ENCODE data around the gene HIBCH. TPM values are rescaled to one million over a fixed set of nuclear protein-coding genes. Genes with fewer than 3 reads are reported as not detected.
A peak's percentile ranks its signal among the peaks of the same experiment; 100 is the strongest.

HIBCH gene
- total and polyA plus RNA-seq, 2 of the 13 experiments (the other 11 are each of a cell fraction or from before 2014, with no cell fraction given) = 18.8 to 49.5 TPM

- TF ChIP-seq, protein P1, sequence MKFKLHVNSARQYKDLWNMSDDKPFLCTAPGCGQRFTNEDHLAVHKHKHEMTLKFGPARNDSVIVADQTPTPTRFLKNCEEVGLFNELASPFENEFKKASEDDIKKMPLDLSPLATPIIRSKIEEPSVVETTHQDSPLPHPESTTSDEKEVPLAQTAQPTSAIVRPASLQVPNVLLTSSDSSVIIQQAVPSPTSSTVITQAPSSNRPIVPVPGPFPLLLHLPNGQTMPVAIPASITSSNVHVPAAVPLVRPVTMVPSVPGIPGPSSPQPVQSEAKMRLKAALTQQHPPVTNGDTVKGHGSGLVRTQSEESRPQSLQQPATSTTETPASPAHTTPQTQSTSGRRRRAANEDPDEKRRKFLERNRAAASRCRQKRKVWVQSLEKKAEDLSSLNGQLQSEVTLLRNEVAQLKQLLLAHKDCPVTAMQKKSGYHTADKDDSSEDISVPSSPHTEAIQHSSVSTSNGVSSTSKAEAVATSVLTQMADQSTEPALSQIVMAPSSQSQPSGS (CRISPR knock-in tag; IDR thresholded peaks at IDR 0.05) = peak; percentile 42; the same call in 1 of the 2 replicates
- TF ChIP-seq THAP11 (CRISPR knock-in tag; IDR thresholded peaks at IDR 0.05) = peak; percentile 42
- TF ChIP-seq, protein P2, sequence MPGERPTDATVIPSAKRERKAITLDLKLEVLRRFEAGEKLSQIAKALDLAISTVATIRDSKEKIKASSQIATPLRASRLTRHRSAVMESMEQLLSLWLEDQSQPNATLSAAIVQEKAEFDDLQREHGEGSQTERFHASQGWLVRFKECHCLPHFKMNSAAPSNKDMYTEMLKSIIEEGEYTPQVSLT (CRISPR knock-in tag; IDR thresholded peaks at IDR 0.05; ENCODE audit: borderline replicate concordance, low read depth) = no peak
- peak; percentile 9; the same call in 1 of the 2 replicates for TF ChIP-seq ETV5 (CRISPR knock-in tag; IDR thresholded peaks at IDR 0.05; ENCODE audit: borderline replicate concordance)
- TF ChIP-seq, protein P3, sequence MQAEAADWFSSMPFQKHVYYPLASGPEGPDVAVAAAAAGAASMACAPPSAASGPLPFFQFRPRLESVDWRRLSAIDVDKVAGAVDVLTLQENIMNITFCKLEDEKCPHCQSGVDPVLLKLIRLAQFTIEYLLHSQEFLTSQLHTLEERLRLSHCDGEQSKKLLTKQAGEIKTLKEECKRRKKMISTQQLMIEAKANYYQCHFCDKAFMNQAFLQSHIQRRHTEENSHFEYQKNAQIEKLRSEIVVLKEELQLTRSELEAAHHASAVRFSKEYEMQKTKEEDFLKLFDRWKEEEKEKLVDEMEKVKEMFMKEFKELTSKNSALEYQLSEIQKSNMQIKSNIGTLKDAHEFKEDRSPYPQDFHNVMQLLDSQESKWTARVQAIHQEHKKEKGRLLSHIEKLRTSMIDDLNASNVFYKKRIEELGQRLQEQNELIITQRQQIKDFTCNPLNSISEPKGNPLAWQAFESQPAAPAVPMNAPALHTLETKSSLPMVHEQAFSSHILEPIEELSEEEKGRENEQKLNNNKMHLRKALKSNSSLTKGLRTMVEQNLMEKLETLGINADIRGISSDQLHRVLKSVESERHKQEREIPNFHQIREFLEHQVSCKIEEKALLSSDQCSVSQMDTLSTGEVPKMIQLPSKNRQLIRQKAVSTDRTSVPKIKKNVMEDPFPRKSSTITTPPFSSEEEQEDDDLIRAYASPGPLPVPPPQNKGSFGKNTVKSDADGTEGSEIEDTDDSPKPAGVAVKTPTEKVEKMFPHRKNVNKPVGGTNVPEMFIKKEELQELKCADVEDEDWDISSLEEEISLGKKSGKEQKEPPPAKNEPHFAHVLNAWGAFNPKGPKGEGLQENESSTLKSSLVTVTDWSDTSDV (CRISPR knock-in tag; IDR thresholded peaks at IDR 0.05) = peak; percentile 77; the same call in 1 of the 2 replicates
- TF ChIP-seq, protein P4, sequence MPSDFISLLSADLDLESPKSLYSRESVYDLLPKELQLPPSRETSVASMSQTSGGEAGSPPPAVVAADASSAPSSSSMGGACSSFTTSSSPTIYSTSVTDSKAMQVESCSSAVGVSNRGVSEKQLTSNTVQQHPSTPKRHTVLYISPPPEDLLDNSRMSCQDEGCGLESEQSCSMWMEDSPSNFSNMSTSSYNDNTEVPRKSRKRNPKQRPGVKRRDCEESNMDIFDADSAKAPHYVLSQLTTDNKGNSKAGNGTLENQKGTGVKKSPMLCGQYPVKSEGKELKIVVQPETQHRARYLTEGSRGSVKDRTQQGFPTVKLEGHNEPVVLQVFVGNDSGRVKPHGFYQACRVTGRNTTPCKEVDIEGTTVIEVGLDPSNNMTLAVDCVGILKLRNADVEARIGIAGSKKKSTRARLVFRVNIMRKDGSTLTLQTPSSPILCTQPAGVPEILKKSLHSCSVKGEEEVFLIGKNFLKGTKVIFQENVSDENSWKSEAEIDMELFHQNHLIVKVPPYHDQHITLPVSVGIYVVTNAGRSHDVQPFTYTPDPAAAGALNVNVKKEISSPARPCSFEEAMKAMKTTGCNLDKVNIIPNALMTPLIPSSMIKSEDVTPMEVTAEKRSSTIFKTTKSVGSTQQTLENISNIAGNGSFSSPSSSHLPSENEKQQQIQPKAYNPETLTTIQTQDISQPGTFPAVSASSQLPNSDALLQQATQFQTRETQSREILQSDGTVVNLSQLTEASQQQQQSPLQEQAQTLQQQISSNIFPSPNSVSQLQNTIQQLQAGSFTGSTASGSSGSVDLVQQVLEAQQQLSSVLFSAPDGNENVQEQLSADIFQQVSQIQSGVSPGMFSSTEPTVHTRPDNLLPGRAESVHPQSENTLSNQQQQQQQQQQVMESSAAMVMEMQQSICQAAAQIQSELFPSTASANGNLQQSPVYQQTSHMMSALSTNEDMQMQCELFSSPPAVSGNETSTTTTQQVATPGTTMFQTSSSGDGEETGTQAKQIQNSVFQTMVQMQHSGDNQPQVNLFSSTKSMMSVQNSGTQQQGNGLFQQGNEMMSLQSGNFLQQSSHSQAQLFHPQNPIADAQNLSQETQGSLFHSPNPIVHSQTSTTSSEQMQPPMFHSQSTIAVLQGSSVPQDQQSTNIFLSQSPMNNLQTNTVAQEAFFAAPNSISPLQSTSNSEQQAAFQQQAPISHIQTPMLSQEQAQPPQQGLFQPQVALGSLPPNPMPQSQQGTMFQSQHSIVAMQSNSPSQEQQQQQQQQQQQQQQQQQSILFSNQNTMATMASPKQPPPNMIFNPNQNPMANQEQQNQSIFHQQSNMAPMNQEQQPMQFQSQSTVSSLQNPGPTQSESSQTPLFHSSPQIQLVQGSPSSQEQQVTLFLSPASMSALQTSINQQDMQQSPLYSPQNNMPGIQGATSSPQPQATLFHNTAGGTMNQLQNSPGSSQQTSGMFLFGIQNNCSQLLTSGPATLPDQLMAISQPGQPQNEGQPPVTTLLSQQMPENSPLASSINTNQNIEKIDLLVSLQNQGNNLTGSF (CRISPR knock-in tag; IDR thresholded peaks at IDR 0.05) = peak; percentile 4; the same call in 1 of the 2 replicates
- peak; percentile 44; the same call in 1 of the 2 replicates for TF ChIP-seq ZNF776 (CRISPR knock-in tag; IDR thresholded peaks at IDR 0.05)
- TF ChIP-seq ELF1 (CRISPR knock-in tag; IDR thresholded peaks at IDR 0.05) = no peak
- TF ChIP-seq ZC3H13 (CRISPR knock-in tag; IDR thresholded peaks at IDR 0.05) = peak; percentile 67
- TF ChIP-seq ATM (IDR thresholded peaks at IDR 0.05; ENCODE audit: borderline replicate concordance) = no peak
- peak; percentile 88; the same call in 1 of the 2 replicates for TF ChIP-seq KDM5B (CRISPR knock-in tag; IDR thresholded peaks at IDR 0.05; ENCODE audit: borderline replicate concordance)
- no peak for TF ChIP-seq TCF12 (IDR thresholded peaks at IDR 0.05)
- 0 out of 2 replicates have a peak, but pooled peaks have one; percentile 50 for TF ChIP-seq TCF12 (CRISPR knock-in tag; IDR thresholded peaks at IDR 0.05)
- no peak for TF ChIP-seq EED (CRISPR knock-in tag; IDR thresholded peaks at IDR 0.05)
- no peak for TF ChIP-seq SRSF4 (IDR thresholded peaks at IDR 0.05; ENCODE audit: low read depth, low read length, poor library complexity, severe bottlenecking)
- TF ChIP-seq TEF (CRISPR knock-in tag; IDR thresholded peaks at IDR 0.05) = no peak
- TF ChIP-seq MYC (CRISPR knock-in tag; IDR thresholded peaks at IDR 0.05; ENCODE audit: borderline replicate concordance) = peak; percentile 82
- no peak; the same call in 1 of the 2 replicates for TF ChIP-seq ISX (CRISPR knock-in tag; conservative IDR thresholded peaks at IDR 0.05)
Observed at GRCh38 chr2:190180313-190181122, 139.1 kb downstream of the HIBCH start (continued).
